Common myeloid progenitor, CD34-positive (primary cell): ENCODE measurements around the gene CAPN14.
A peak's percentile ranks its signal among the peaks of the same experiment; 100 is the strongest.

ENCODE experiments used
- CTCF ChIA-PET: fragments of 350-600 bp; sonication (Branson Sonifier 250); formaldehyde crosslinking; loops from one replicate; lab custom pipeline; 2021; ENCODE audit warnings: antibody characterized with exemption; lab: Charles Lee
- POLR2A ChIA-PET: fragments of 350-600 bp; sonication (Branson Sonifier 250); formaldehyde crosslinking; loops from one replicate; lab custom pipeline; 2021; ENCODE audit warnings: antibody characterized with exemption; lab: Charles Lee
- DNase-seq, 3 donors: peaks; one replicate each; pipeline versions ENCODE4 v3.0.0 to v3.0.0-alpha.2; 2013
- H3K27ac ChIP-seq, 2 experiments: 1 replicate in 1 of 2; 2 replicates in 1 of 2; pipeline ENCODE4 v1.7.0; 2013; ENCODE audit warnings: inconsistent platforms in 2 of 2, low read length in 2 of 2, mild to moderate bottlenecking in 2 of 2, low read depth in 1 of 2, moderate library complexity in 1 of 2; ENCODE audit not compliant: severe bottlenecking in 2 of 2, insufficient read depth in 1 of 2, poor library complexity in 1 of 2
- H3K27me3 ChIP-seq, 5 experiments: replicated peaks in 2 of 5; 1 replicate in 3 of 5; 2 replicates in 2 of 5; pipeline versions ENCODE4 v1.6.1 to v1.7.0; 2013; ENCODE audit warnings: low read length in 4 of 5, mild to moderate bottlenecking in 2 of 5, moderate library complexity in 2 of 5, inconsistent platforms in 1 of 5; ENCODE audit not compliant: insufficient read depth in 5 of 5, control insufficient read depth in 4 of 5
- H3K36me3 ChIP-seq, 4 experiments: 1 replicate in 2 of 4; 2 replicates in 2 of 4; pipeline versions ENCODE4 v1.6.1 to v1.7.0; 2013; ENCODE audit warnings: low read length in 3 of 4, control low read depth in 1 of 4, mild to moderate bottlenecking in 1 of 4; ENCODE audit not compliant: control insufficient read depth in 4 of 4, insufficient read depth in 4 of 4
- H3K4me1 ChIP-seq, 4 experiments: 1 replicate in 3 of 4; 2 replicates in 1 of 4; pipeline versions ENCODE4 v1.6.1 to v1.7.1; 2013; ENCODE audit warnings: low read length in 3 of 4, mild to moderate bottlenecking in 3 of 4, control low read depth in 1 of 4, inconsistent platforms in 1 of 4, moderate library complexity in 1 of 4; ENCODE audit not compliant: control insufficient read depth in 4 of 4, insufficient read depth in 4 of 4; ENCODE audit errors: control extremely low read depth in 1 of 4
- H3K4me3 ChIP-seq, 7 experiments: 1 replicate in 4 of 7; 2 replicates in 3 of 7; pipeline versions ENCODE4 v1.5.1 to v1.7.0; 2013; ENCODE audit warnings: mild to moderate bottlenecking in 7 of 7, low read length in 6 of 7, moderate library complexity in 6 of 7, inconsistent platforms in 2 of 7, low read depth in 2 of 7, control low read depth in 1 of 7; ENCODE audit not compliant: insufficient read depth in 4 of 7, control insufficient read depth in 1 of 7; ENCODE audit errors: extremely low read depth in 1 of 7
- H3K9me3 ChIP-seq, 5 experiments: 1 replicate in 4 of 5; 2 replicates in 1 of 5; pipeline versions ENCODE4 v1.6.1 to v1.7.1; 2013; ENCODE audit warnings: low read length in 4 of 5, mild to moderate bottlenecking in 2 of 5, inconsistent platforms in 1 of 5, low read depth in 1 of 5, moderate library complexity in 1 of 5; ENCODE audit not compliant: control insufficient read depth in 4 of 5, insufficient read depth in 2 of 5; ENCODE audit errors: control extremely low read depth in 1 of 5
- WGBS: methylation state at CpG from one replicate; pipeline ENCODE4 v1.1.5; 2013; ENCODE audit not compliant: insufficient coverage; 5-methylcytosine and 5-hydroxymethylcytosine counted together

CAPN14 gene

DNA sequence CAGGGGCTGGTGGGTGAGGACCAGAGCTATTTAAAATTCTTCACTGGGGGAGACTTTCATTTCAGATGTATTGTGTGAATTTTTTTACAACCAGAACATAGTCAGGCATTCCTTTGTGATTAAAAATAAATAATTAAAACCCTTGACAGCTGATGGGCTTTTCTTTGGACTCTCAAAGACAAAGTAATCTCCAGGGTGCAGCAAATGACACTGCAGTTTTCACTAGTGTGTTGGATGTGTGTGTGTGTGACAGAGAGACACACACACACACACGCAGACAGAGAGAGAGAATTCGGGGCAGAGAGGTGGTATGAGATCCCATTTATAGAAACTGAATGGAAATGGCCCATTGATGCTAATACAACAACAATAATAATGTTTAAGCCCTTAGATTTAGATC lies 68.8 kb downstream of the CAPN14 start:
- H3K27ac ChIP-seq = no peak overlapping the region
- H3K9me3 ChIP-seq = no peaks in the 10 kb centered on the region
- ChIA-PET CTCF (no interaction called here), POLR2A (no interaction called here)
- no CpG with 5 or more reads among the region's 2 CpGs for WGBS
- H3K27me3 ChIP-seq = peaks cover 0 to 4% (median 0%) of the 10 kb centered on the region in 5 experiments
- no peak for DNase-seq
- no peaks in the 10 kb centered on the region for H3K4me1 ChIP-seq
- no peaks in the 10 kb centered on the region for H3K36me3 ChIP-seq
- no peak overlapping the region for H3K4me3 ChIP-seq

DNA sequence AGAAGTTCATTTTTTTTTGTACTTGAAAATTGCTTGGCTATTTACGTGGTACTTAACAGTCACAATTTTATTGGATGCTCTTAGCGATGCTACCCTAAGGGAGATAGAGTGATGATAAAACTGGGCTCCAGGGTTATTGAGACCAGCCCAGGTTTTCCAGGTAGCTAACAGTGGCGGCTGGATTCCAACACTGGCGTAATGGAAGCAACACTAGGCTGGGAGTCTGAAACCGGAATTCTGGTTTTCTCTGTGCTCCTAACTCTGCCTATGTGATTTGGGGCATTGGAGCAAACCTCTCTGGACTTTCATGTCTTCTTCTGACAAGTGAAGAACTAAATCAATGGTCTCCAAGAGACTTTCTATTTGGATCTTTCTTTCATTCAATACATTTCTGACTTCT lies 69.7 kb downstream of the CAPN14 start:
- no peaks in the 10 kb centered on the region for H3K36me3 ChIP-seq
- 100% methylated on average over 5 of the region's 5 CpGs for WGBS
- peaks cover 0 to 4% (median 0%) of the 10 kb centered on the region in 5 experiments for H3K27me3 ChIP-seq
- ChIA-PET CTCF (no interaction called here), POLR2A (no interaction called here)
- H3K4me3 ChIP-seq = no peak overlapping the region
- no peaks in the 10 kb centered on the region for H3K4me1 ChIP-seq
- no peak overlapping the region for H3K27ac ChIP-seq
- no peaks in the 10 kb centered on the region for H3K9me3 ChIP-seq
- no peak for DNase-seq

DNA sequence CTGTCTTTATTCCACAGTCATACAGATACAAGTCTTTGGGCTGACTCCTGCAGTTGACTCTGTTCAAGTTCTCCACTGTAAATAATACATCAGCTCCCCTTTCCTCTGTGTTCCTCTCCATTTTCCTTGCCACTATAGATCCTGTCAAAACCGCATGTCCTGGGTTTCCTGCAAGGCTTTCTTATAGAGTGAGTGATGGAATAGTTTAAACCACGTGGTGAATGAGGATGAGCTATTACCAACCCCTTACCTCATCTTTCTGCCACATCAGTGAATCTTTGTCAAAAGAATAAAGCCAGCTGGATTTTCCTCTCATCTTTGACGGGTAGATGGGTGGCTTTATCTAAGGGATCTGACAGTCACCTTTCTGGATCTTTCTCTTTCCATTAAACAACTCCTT lies 75.2 kb downstream of the CAPN14 start:
- H3K9me3 ChIP-seq = no peaks in the 10 kb centered on the region
- no peak overlapping the region for H3K4me3 ChIP-seq
- H3K4me1 ChIP-seq = peaks cover 1 to 18% (median 16%) of the 10 kb centered on the region in 4 experiments
- no peak for DNase-seq
- POLR2A ChIA-PET = no interaction called here
- WGBS = 100% methylated on average over 1 of the region's 3 CpGs
- no peak overlapping the region for H3K27ac ChIP-seq
- H3K27me3 ChIP-seq = peaks cover 0 to 18% (median 0%) of the 10 kb centered on the region in 5 experiments
- CTCF ChIA-PET = interaction anchor here (1.1 to 4.6 kb wide), 2 partner anchors 24 to 28 kb away, joined by 3 to 19 read pairs; no protein-coding TSS in a partner anchor
- no peaks in the 10 kb centered on the region for H3K36me3 ChIP-seq

DNA sequence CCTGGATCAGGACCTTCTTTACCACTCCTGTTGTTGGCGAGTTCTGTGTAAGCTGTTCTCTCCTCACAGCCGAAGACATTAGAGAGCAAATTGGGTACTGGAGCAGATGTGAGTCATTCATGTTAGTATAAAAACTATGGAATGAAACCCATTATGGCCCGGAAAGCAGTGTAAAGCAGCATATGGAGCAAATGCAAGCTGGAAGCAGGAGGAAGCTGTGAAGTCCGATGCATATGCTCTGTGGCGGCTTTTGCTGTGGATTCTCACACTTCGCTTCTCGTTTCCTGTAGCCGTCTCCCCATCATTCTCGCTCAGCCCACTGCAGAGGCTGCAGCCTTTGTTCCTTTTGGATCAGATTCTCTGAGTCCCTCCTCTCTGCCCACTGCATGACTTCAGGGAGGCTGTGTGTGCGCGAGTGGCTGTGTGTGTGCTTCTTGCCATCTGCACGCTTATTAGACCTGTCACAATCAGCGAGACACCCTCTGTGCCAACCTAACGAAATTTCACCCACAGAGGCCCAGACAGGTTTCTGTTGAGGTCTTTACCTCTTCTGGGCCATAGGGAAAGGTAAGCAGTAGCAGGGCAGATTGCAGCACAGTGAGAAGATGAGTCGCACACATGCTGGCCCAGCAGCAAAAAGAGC lies 75.8 kb downstream of the CAPN14 start:
- DNase-seq = no peak
- Histone ChIP-seq H3K9me3 (no peaks in the 10 kb centered on the region), H3K4me3 (no peak overlapping the region), H3K27me3 (peaks cover 0 to 23% (median 0%) of the 10 kb centered on the region in 5 experiments), H3K36me3 (no peaks in the 10 kb centered on the region), H3K4me1 (peaks cover 2 to 24% (median 21%) of the 10 kb centered on the region in 4 experiments), H3K27ac (no peak overlapping the region)
- CTCF ChIA-PET = interaction anchor here (1.1 to 4.6 kb wide), 3 partner anchors 9 to 29 kb away, joined by 3 to 19 read pairs (median 6); no protein-coding TSS in a partner anchor
- POLR2A ChIA-PET = no interaction called here
- 96% methylated on average over 13 of the region's 15 CpGs for WGBS

DNA sequence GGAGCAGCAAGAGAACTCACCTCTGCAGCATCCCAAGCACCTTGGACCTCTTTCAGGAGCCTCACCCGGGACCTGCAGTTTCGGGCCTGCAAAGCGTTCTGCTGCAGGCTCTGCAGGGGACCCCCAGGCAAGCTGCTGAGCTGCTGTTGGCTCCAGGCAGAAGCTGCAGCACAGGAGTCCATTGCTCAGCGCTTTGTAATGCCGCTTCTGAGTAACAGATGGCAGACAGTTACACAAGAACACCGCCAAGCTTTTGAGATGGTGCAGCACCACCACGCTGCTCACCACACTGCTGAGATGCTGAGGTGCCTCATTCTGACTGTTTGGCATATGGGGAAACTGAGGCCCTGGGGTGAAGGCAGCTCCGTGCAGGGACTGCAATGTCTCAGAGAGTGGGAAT lies 77.2 kb downstream of the CAPN14 start:
- Histone ChIP-seq H3K9me3 (no peaks in the 10 kb centered on the region), H3K36me3 (no peaks in the 10 kb centered on the region), H3K4me1 (peaks cover 4 to 25% (median 22%) of the 10 kb centered on the region in 4 experiments), H3K4me3 (no peak overlapping the region), H3K27me3 (peaks cover 0 to 23% (median 0%) of the 10 kb centered on the region in 5 experiments), H3K27ac (no peak overlapping the region)
- DNase-seq = peak in 2 of 3 donors; percentile 21 to 23
- ChIA-PET CTCF (interaction anchor here (1.1 to 4.6 kb wide), 5 partner anchors 10 to 30 kb away, joined by 3 to 19 read pairs (median 6); no protein-coding TSS in a partner anchor), POLR2A (no interaction called here)
- 100% methylated on average over 8 of the region's 8 CpGs for WGBS

DNA sequence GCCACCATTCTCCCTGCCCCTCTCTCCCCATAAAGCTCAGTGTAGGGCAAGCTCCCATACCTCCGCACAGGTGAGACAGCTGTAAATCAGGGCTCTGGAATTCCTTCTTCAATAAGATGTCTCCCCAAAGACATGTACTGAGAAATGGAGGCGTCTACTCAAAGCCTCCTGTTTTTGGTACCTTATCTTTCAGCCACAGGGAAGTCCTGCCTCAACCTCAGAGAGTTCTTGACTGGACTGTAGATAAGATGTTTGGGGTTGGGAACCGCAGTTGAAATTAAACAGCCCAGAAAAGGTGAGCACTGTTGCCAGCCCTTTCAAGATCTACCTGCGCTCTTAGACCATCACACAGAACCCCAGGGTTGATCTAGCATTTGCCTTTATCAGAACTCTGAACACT lies 77.6 kb downstream of the CAPN14 start:
- DNase-seq = peak; percentile 6 to 33 (median 17)
- CTCF ChIA-PET = interaction anchor here (1.1 to 4.6 kb wide), 6 partner anchors 9 to 194 kb away, joined by 3 to 19 read pairs (median 5); no protein-coding TSS in a partner anchor
- 83% methylated on average over 2 of the region's 4 CpGs for WGBS
- H3K36me3 ChIP-seq = no peaks in the 10 kb centered on the region
- H3K27me3 ChIP-seq = peaks cover 0 to 23% (median 0%) of the 10 kb centered on the region in 5 experiments
- peaks cover 4 to 25% (median 22%) of the 10 kb centered on the region in 4 experiments for H3K4me1 ChIP-seq
- no peak overlapping the region for H3K27ac ChIP-seq
- no peak overlapping the region for H3K4me3 ChIP-seq
- H3K9me3 ChIP-seq = no peaks in the 10 kb centered on the region
- POLR2A ChIA-PET = no interaction called here
